Suprapubic skin (tissue), 4 donors: Measurements from ENCODE around the gene FAHD2B. TPM values are rescaled to one million over a fixed set of nuclear protein-coding genes. Genes with fewer than 3 reads are reported as not detected.

ENCODE experiments used
- total RNA-seq, 4 donors: library from RNA; depleted of rRNA; stranded (reverse); fragments of >200 nt; gene quantifications; one replicate each; pipeline ENCODE4 v1.1.0, GENCODE V29; 2016

The FAHD2B gene
- total RNA-seq, 4 donors from 2014 or later: 11.3 to 21.5 (median 16.7) TPM

Other genes with a start within 250 kb of the FAHD2B start
- 10 to 100 TPM; 16.1 to 22.1 (median 20.6) TPM for gene ANKRD39, start 236.9 kb downstream of the FAHD2B start, total RNA-seq
- gene SEMA4C, start 224.8 kb downstream of the FAHD2B start, total RNA-seq: 10 to 100 TPM; 15.7 to 28.2 (median 23.5) TPM
- gene FAM178B, start 108.3 kb downstream of the FAHD2B start, total RNA-seq: 1 to 10 TPM in 1 of 4 donors, under 1 TPM in 2, not detected in 1; 0.30 to 1.2 (median 0.72) TPM
- gene ANKRD36, start 18.3 kb upstream of the FAHD2B start, total RNA-seq: 10 to 100 TPM; 13.0 to 54.8 (median 20.4) TPM